Esophagus squamous epithelium (tissue), 5 donors: ENCODE data around the gene MYO16. TPM values are rescaled to one million over a fixed set of nuclear protein-coding genes. Genes with fewer than 3 reads are reported as not detected.

Source experiments
- DNase-seq: peaks from one replicate; lab custom pipeline; 2025; lab: John Stamatoyannopoulos, UW
- H3K27ac ChIP-seq, 4 donors: fragments of 200-600 bp; sonication (generic); one replicate each; pipeline ENCODE4 v1.5.1; 2016 to 2019; ENCODE audit warnings: mild to moderate bottlenecking in 1 of 4
- H3K27me3 ChIP-seq, 4 donors: fragments of 200-600 bp; sonication (generic); 1 replicate in 3 of 4; 2 replicates in 1 of 4; pipeline versions ENCODE4 v1.5.1 to v1.6.0; 2017 to 2021; ENCODE audit warnings: antibody characterized with exemption in 1 of 4
- H3K36me3 ChIP-seq, 3 donors: fragments of 200-600 bp; sonication (generic); one replicate each; pipeline ENCODE4 v1.5.1; 2016 to 2019
- H3K4me1 ChIP-seq, 3 donors: fragments of 200-600 bp; sonication (generic); one replicate each; pipeline ENCODE4 v1.5.1; 2017 to 2019
- H3K4me3 ChIP-seq, 4 donors: fragments of 200-600 bp; sonication (generic); 1 replicate in 3 of 4; 2 replicates in 1 of 4; pipeline ENCODE4 v1.5.1; 2016 to 2019; ENCODE audit warnings: mild to moderate bottlenecking in 2 of 4, moderate library complexity in 1 of 4
- H3K9me3 ChIP-seq, 3 donors: fragments of 200-600 bp; sonication (generic); one replicate each; pipeline ENCODE4 v1.5.1; 2016 to 2019
- POLR2A ChIP-seq, 4 donors: fragments of 450-650 bp; IDR thresholded peaks; one replicate each; pipeline ENCODE4 v1.6.1; 2017; ENCODE audit warnings: antibody characterized with exemption in 4 of 4, mild to moderate bottlenecking in 4 of 4, moderate library complexity in 3 of 4
- WGBS, 2 donors: methylation state at CpG; one replicate each; pipeline ENCODE4 v1.1.5; 2018; 5-methylcytosine and 5-hydroxymethylcytosine counted together
- intact Hi-C: fragments of 100-400 bp; cut with DNase I; formaldehyde crosslinking; loops from one replicate; pipeline ENCODE4 v1.15.0; 2022
- total RNA-seq, 4 donors: library from RNA; depleted of rRNA; stranded (reverse); fragments of >200 nt; gene quantifications; one replicate each; pipeline ENCODE4 v1.1.0, GENCODE V29; 2016
- TF ChIP-seq, protein P1 (sequence below), 6 experiments: fragments of 450-650 bp in 4 of 6; fragments of 200-600 bp in 2 of 6; sonication (generic) in 2 of 6; IDR thresholded peaks; one replicate each; pipeline ENCODE4 v1.5.1; 2016 to 2019; ENCODE audit warnings: antibody characterized with exemption in 6 of 6, mild to moderate bottlenecking in 4 of 6, moderate library complexity in 4 of 6
- donor health status: DM: yes; HTN: yes; CAD: no.

The MYO16 gene
- total RNA-seq, 4 donors from 2014 or later: 0.09 to 2.1 TPM; not detected in 2

DNA sequence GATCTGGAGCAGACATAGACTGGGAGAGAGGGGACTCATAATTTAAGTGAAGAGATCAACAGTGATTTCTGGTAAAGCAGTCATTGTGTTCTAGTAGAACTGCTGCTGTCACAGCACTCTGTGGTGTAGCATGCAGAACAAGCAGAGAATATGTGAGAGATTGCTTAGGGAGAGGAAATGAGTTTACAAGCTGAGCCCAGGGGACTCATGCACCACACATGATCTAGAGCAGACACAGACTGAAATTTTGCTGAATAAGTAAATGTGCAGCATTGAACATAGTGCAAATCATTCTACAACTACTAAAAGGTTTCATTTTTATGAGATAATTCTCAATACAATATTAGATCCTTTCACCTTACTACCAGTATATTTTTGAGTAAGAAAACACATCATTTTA, 125.7 kb downstream of the MYO16 start:
- Histone ChIP-seq H3K36me3 (no peaks in the 10 kb centered on the region), H3K9me3 (peaks cover 0 to 5% (median 0%) of the 10 kb centered on the region in 3 donors), H3K4me3 (no peak overlapping the region), H3K27me3 (no peaks in the 10 kb centered on the region), H3K4me1 (no peaks in the 10 kb centered on the region), H3K27ac (no peak overlapping the region)
- intact Hi-C loops: no loop called here
- TF ChIP-seq, protein P1, sequence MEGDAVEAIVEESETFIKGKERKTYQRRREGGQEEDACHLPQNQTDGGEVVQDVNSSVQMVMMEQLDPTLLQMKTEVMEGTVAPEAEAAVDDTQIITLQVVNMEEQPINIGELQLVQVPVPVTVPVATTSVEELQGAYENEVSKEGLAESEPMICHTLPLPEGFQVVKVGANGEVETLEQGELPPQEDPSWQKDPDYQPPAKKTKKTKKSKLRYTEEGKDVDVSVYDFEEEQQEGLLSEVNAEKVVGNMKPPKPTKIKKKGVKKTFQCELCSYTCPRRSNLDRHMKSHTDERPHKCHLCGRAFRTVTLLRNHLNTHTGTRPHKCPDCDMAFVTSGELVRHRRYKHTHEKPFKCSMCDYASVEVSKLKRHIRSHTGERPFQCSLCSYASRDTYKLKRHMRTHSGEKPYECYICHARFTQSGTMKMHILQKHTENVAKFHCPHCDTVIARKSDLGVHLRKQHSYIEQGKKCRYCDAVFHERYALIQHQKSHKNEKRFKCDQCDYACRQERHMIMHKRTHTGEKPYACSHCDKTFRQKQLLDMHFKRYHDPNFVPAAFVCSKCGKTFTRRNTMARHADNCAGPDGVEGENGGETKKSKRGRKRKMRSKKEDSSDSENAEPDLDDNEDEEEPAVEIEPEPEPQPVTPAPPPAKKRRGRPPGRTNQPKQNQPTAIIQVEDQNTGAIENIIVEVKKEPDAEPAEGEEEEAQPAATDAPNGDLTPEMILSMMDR (IDR thresholded peaks at IDR 0.05): no peak
- no peak for TF ChIP-seq POLR2A (IDR thresholded peaks at IDR 0.05)
- DNase-seq: no peak

DNA sequence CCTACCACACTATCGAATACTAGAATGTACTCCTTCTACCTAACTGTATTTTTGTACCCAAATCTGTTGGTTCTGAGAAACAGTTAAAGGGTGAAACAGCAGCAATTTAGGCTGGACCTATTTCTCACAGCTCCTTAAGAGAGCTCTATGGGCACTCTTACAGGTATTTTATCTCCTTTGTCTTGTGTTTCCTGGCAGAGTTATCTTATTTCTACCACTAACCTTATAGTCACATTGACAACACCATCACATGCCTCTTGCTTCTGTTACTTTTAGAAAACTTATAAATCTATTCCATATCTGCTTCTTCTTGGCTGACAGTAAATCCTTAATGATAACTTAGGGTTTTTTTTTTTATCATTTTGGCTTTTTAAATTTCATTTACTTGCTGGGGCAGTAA, 130.7 kb downstream of the MYO16 start:
- H3K4me1 ChIP-seq: no peaks in the 10 kb centered on the region
- 89 to 100% methylated on average over 1 of the region's 1 CpG for WGBS, 2 donors
- no peaks in the 10 kb centered on the region for H3K36me3 ChIP-seq
- H3K27ac ChIP-seq: no peak overlapping the region
- H3K9me3 ChIP-seq: no peaks in the 10 kb centered on the region
- DNase-seq: no peak
- H3K4me3 ChIP-seq: no peak overlapping the region
- intact Hi-C loops: no loop called here
- no peaks in the 10 kb centered on the region for H3K27me3 ChIP-seq
- no peak for TF ChIP-seq POLR2A (IDR thresholded peaks at IDR 0.05)
- TF ChIP-seq, protein P1 (IDR thresholded peaks at IDR 0.05): no peak

DNA sequence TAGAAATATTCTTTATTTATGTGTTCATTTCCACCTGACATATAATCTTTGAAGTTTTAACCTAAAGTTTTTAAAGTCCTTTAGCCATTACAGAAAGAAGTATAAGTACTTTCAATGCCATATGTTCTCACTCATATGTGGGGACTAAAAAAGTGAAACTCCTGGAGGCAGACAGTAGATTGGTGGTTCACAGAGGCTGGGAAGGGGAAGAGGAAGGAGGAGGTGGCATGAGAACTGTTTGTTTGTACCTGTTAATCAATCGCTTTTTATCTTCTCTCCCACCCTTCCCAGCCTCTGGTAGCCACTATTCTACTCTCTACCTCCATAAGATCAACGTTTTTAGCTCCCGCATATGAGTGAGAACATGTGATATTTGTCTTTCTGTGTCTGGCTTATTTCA, 131.1 kb downstream of the MYO16 start:
- Histone ChIP-seq H3K36me3 (no peaks in the 10 kb centered on the region), H3K4me3 (no peak overlapping the region), H3K4me1 (no peaks in the 10 kb centered on the region), H3K9me3 (no peaks in the 10 kb centered on the region), H3K27ac (no peak overlapping the region), H3K27me3 (no peaks in the 10 kb centered on the region)
- intact Hi-C loops: no loop called here
- DNase-seq: no peak
- TF ChIP-seq, protein P1 (IDR thresholded peaks at IDR 0.05): no peak
- no peak for TF ChIP-seq POLR2A (IDR thresholded peaks at IDR 0.05)
- WGBS, 2 donors: 52 to 67% methylated on average over 3 of the region's 3 CpGs

DNA sequence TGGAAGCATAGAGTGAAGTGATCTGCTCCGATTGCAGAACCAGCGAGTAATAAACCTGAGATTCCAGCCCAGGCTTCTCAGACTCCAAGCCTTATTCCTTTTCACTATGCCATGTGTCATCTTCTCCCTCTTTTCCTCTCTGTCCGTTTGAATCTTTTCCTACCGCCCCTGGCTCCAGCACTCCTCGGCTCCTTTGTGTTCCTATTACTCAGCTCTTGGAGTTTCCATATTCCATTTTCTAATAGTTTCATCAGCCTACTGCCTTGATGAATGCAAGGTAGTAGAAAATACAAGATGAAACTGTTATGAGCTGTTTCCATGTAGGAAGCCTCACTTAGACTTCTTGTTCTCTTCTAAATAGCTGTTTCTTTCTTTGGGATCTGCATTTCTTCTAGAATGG, 138.6 kb downstream of the MYO16 start:
- Histone ChIP-seq H3K4me3 (no peak overlapping the region), H3K9me3 (no peaks in the 10 kb centered on the region), H3K4me1 (no peaks in the 10 kb centered on the region), H3K27me3 (no peaks in the 10 kb centered on the region), H3K27ac (no peak overlapping the region), H3K36me3 (no peaks in the 10 kb centered on the region)
- intact Hi-C loops: no loop called here
- DNase-seq: no peak
- no peak for TF ChIP-seq POLR2A (IDR thresholded peaks at IDR 0.05)
- TF ChIP-seq, protein P1 (IDR thresholded peaks at IDR 0.05): no peak
- WGBS, 2 donors: 73 to 82% methylated on average over 5 of the region's 5 CpGs

DNA sequence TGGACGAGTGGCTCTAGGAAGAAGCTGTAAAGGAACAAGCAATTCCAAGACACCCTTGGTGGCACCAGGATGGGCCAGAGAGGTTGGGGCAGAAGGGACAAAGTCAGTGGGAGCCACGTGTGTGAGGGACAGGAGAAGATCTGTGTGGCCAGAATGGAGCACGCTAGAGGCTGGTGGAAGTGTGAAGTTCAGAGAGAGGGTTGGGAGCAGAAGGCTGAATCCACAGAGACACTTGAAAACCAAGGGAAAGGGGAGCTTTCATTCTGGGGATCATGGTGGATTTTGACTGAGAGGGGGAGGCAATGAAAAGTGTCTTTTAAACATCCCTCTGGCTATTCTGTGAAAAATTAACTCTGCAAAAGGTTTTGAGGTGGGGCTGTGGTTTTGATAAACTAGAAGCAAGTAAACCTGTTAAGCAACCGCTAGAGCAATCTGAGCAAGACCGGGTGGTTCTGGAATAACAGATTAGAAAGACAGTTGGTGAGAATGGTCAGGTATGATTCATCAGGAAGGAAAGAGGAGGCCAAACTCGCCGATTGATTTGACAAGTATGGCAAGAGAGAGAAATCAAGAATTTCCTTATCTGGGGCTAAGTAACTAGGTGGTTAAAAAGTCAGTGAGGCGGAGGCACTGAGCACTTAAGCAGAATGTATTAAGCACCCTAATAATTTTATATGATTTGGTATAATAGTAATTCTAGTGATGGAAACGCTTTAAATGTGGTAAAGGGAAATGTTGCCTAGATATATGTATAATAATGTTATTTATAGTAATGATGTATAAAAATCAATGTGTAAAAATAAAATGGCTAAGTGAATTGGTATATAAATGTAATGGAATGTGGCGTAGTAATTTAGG, 140.0 kb downstream of the MYO16 start:
- intact Hi-C loops: no loop called here
- WGBS, 2 donors: 59 to 60% methylated on average over 10 of the region's 10 CpGs
- Histone ChIP-seq H3K27me3 (no peaks in the 10 kb centered on the region), H3K27ac (no peak overlapping the region), H3K36me3 (no peaks in the 10 kb centered on the region), H3K4me3 (no peak overlapping the region), H3K4me1 (no peaks in the 10 kb centered on the region), H3K9me3 (no peaks in the 10 kb centered on the region)
- DNase-seq: no peak
- TF ChIP-seq, protein P1 (IDR thresholded peaks at IDR 0.05): no peak
- no peak for TF ChIP-seq POLR2A (IDR thresholded peaks at IDR 0.05)
